ENCODE results near the gene GPC3.
A peak's percentile ranks its signal among the peaks of the same experiment; 100 is the strongest.

Gene GPC3

DNA sequence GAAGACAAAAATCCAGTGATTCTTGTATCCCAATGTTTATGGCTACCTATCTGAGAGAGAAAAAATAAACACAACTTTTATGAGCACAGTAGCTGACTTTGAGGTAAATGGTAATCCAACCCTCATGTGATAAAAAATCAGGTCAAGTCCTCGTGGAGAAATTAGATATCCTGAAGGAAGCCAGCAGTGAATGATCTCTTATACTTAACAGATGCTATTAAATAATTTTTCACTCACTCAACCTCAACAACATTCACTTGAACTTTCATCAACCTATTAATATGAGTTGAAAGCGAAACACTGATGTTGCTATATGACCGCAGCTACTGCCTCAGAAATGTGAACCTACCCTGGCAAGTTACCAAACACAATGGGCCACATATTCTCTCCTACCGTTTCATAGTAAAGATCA is 105.4 kb downstream of the GPC3 start:
- peak; percentile 11 for DNase-seq (ENCODE audit: extremely low read depth, insufficient read length)
- Histone ChIP-seq H3K36me3 (ENCODE audit: control insufficient read depth, insufficient read depth, low read length) (no peaks in the 10 kb centered on the region), H3K27me3 (replicated peaks; ENCODE audit: control insufficient read depth, insufficient read depth, low read length) (no peaks in the 10 kb centered on the region; the same call in 1 of the 2 replicates), H3K4me3 (replicated peaks; ENCODE audit: low read depth, low read length) (no peak overlapping the region)
- TF ChIP-seq, protein P1, sequence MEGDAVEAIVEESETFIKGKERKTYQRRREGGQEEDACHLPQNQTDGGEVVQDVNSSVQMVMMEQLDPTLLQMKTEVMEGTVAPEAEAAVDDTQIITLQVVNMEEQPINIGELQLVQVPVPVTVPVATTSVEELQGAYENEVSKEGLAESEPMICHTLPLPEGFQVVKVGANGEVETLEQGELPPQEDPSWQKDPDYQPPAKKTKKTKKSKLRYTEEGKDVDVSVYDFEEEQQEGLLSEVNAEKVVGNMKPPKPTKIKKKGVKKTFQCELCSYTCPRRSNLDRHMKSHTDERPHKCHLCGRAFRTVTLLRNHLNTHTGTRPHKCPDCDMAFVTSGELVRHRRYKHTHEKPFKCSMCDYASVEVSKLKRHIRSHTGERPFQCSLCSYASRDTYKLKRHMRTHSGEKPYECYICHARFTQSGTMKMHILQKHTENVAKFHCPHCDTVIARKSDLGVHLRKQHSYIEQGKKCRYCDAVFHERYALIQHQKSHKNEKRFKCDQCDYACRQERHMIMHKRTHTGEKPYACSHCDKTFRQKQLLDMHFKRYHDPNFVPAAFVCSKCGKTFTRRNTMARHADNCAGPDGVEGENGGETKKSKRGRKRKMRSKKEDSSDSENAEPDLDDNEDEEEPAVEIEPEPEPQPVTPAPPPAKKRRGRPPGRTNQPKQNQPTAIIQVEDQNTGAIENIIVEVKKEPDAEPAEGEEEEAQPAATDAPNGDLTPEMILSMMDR (IDR thresholded peaks at IDR 0.05; ENCODE audit: insufficient read depth, low read length, poor library complexity, severe bottlenecking): no peak

DNA sequence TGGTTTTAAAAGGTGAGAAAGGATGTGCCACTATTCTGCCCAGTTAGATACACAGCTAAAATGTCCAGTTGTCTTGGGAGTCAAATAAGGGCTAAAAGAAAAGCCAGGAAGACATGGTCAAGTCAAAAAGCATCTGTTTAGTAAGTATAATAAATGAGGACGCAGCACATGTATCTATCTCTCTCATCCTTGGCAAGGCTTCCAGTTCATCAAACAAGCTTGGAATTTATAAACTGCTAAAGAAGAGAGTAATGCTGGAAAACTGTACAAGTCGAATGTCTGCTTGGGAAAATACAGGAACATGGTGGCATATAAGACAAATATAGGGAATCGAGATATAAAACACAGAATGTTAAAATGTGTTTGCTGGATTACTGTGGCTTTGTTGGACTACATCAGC is 106.7 kb downstream of the GPC3 start:
- no peak overlapping the region for H3K4me3 ChIP-seq (replicated peaks; ENCODE audit: low read depth, low read length)
- H3K27me3 ChIP-seq (replicated peaks; ENCODE audit: control insufficient read depth, insufficient read depth, low read length): no peaks in the 10 kb centered on the region; the same call in 1 of the 2 replicates
- TF ChIP-seq, protein P1 (IDR thresholded peaks at IDR 0.05; ENCODE audit: insufficient read depth, low read length, poor library complexity, severe bottlenecking): no peak
- no peak for DNase-seq (ENCODE audit: extremely low read depth, insufficient read length)
- no peaks in the 10 kb centered on the region for H3K36me3 ChIP-seq (ENCODE audit: control insufficient read depth, insufficient read depth, low read length)

DNA sequence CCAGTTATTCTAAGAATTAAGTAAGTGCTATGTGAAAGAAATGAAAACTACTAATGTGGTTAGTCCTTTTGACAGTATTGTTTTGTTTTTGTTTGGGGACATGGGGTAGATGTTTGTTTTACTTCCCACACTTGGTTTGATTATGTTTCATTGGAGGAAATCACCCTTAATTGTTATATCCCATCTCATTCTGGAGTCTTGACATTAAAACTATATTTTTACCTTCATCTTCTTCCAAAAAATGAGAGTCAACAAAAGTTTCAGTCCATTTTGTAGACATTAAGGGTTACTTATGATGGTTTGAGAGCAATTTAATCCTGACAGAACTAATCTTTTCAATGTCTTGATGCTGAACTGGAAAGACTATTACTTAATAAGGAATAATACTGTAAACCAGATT is 108.7 kb downstream of the GPC3 start:
- Histone ChIP-seq H3K27me3 (replicated peaks; ENCODE audit: control insufficient read depth, insufficient read depth, low read length) (no peaks in the 10 kb centered on the region; the same call in 1 of the 2 replicates), H3K36me3 (ENCODE audit: control insufficient read depth, insufficient read depth, low read length) (no peaks in the 10 kb centered on the region), H3K4me3 (replicated peaks; ENCODE audit: low read depth, low read length) (no peak overlapping the region)
- no peak for DNase-seq (ENCODE audit: extremely low read depth, insufficient read length)
- TF ChIP-seq, protein P1 (IDR thresholded peaks at IDR 0.05; ENCODE audit: insufficient read depth, low read length, poor library complexity, severe bottlenecking): no peak

DNA sequence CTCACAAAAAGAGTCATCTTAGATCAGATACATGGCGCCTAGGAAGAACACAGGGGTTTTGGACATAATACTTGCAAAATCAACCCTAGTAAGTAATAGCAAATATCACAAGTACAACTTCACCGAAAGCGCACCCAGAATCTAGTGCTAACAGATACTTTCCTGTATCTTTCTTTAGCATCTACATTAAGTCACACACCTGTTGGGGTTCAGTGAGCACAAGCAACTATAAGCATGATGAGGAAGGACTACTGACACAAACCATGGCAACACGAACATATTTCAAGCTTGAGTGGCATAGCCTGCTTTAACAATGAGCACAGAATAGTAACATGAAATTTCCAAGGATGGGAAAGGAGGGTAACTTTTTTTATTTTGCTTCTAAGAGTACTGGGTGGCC is 116.1 kb downstream of the GPC3 start:
- no peak for DNase-seq (ENCODE audit: extremely low read depth, insufficient read length)
- H3K4me3 ChIP-seq (replicated peaks; ENCODE audit: low read depth, low read length): no peak overlapping the region
- H3K36me3 ChIP-seq (ENCODE audit: control insufficient read depth, insufficient read depth, low read length): no peaks in the 10 kb centered on the region
- H3K27me3 ChIP-seq (replicated peaks; ENCODE audit: control insufficient read depth, insufficient read depth, low read length): no peaks in the 10 kb centered on the region
- TF ChIP-seq, protein P1 (IDR thresholded peaks at IDR 0.05; ENCODE audit: insufficient read depth, low read length, poor library complexity, severe bottlenecking): no peak

DNA sequence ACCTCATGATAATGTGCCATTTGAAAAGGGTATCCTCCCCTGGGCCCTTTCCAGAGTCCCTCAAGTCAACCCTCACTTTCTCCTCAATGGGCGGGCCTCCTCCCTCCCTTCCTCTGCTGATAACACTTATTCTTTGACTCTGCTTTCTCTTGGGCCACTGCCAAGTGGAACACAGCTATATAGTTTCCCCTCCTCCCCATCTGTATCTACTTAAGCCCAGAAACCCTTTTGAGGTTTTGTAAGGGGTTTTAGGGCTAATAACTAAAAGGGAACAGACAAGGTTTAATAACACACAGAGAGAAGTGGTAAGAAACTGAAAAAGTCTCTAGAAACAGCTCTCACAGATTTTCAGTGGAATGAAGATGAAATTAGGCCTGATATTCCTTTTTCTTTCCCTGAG is 116.7 kb downstream of the GPC3 start:
- H3K27me3 ChIP-seq (replicated peaks; ENCODE audit: control insufficient read depth, insufficient read depth, low read length): no peaks in the 10 kb centered on the region
- TF ChIP-seq, protein P1 (IDR thresholded peaks at IDR 0.05; ENCODE audit: insufficient read depth, low read length, poor library complexity, severe bottlenecking): no peak
- no peak overlapping the region for H3K4me3 ChIP-seq (replicated peaks; ENCODE audit: low read depth, low read length)
- no peak for DNase-seq (ENCODE audit: extremely low read depth, insufficient read length)
- no peaks in the 10 kb centered on the region for H3K36me3 ChIP-seq (ENCODE audit: control insufficient read depth, insufficient read depth, low read length)

DNA sequence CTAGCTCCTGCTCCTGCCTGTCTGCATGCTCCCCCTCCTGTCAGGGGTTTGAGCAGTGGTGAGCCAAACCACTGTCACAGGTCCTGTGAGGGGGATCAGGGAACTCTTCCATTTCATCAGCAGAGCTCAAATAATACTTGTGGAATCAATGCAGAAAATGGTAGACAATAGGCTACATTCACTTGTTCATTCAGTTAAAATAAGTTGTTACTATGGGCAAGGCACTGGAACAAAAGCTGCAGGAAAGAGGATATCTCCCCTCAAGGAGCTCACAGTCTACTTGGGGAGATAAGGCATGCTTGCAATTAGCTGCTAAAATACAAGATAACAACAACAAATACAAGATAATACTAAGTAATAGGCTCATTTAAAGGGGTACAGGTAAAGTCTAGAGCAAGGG is 117.1 kb downstream of the GPC3 start:
- Histone ChIP-seq H3K36me3 (ENCODE audit: control insufficient read depth, insufficient read depth, low read length) (no peaks in the 10 kb centered on the region), H3K27me3 (replicated peaks; ENCODE audit: control insufficient read depth, insufficient read depth, low read length) (no peaks in the 10 kb centered on the region), H3K4me3 (replicated peaks; ENCODE audit: low read depth, low read length) (no peak overlapping the region)
- DNase-seq (ENCODE audit: extremely low read depth, insufficient read length): no peak
- TF ChIP-seq, protein P1 (IDR thresholded peaks at IDR 0.05; ENCODE audit: insufficient read depth, low read length, poor library complexity, severe bottlenecking): no peak
